ENCODE data around the gene GINS1.

GINS1 gene

GRCh38 chr20:25484911-25485511 lies 77.5 kb downstream of the GINS1 start:
- TF ChIP-seq, protein P1, sequence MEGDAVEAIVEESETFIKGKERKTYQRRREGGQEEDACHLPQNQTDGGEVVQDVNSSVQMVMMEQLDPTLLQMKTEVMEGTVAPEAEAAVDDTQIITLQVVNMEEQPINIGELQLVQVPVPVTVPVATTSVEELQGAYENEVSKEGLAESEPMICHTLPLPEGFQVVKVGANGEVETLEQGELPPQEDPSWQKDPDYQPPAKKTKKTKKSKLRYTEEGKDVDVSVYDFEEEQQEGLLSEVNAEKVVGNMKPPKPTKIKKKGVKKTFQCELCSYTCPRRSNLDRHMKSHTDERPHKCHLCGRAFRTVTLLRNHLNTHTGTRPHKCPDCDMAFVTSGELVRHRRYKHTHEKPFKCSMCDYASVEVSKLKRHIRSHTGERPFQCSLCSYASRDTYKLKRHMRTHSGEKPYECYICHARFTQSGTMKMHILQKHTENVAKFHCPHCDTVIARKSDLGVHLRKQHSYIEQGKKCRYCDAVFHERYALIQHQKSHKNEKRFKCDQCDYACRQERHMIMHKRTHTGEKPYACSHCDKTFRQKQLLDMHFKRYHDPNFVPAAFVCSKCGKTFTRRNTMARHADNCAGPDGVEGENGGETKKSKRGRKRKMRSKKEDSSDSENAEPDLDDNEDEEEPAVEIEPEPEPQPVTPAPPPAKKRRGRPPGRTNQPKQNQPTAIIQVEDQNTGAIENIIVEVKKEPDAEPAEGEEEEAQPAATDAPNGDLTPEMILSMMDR (IDR thresholded peaks at IDR 0.05) = no peak
- no peak for TF ChIP-seq ZFX (IDR thresholded peaks at IDR 0.05; ENCODE audit: borderline replicate concordance)
- H3K27ac ChIP-seq = no peak overlapping the region

GRCh38 chr20:25485872-25486271 lies 78.4 kb downstream of the GINS1 start:
- TF ChIP-seq, protein P1 (IDR thresholded peaks at IDR 0.05) = no peak
- no peak for TF ChIP-seq ZFX (IDR thresholded peaks at IDR 0.05; ENCODE audit: borderline replicate concordance)
- no peak overlapping the region for H3K27ac ChIP-seq

DNA sequence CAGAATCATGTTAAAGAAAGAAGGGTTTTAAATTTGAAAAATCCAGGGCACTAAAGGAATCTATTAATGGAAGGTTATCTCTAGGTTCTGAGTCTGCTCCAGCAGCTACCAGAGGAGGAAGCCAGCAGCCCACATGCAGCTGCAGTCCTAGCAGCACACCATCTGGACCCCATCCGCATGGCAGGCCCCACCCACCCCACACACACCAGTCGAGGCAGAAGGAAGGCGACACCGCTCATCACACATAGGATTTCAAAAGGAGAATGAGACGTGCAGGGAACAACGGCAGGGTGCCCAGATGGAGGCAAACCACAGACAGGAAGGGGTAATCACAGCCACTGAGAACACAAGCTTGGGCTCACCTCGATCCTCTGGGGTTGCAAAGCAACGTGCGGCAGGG lies 78.9 kb downstream of the GINS1 start:
- TF ChIP-seq, protein P1 (IDR thresholded peaks at IDR 0.05) = no peak
- TF ChIP-seq ZFX (IDR thresholded peaks at IDR 0.05; ENCODE audit: borderline replicate concordance) = no peak
- no peak overlapping the region for H3K27ac ChIP-seq

- TF ChIP-seq ZFX (IDR thresholded peaks at IDR 0.05; ENCODE audit: borderline replicate concordance) = no peak
- TF ChIP-seq, protein P1 (IDR thresholded peaks at IDR 0.05) = no peak
- H3K27ac ChIP-seq = no peak overlapping the region
Observed at GRCh38 chr20:25487306-25487705, 79.8 kb downstream of the GINS1 start.

DNA sequence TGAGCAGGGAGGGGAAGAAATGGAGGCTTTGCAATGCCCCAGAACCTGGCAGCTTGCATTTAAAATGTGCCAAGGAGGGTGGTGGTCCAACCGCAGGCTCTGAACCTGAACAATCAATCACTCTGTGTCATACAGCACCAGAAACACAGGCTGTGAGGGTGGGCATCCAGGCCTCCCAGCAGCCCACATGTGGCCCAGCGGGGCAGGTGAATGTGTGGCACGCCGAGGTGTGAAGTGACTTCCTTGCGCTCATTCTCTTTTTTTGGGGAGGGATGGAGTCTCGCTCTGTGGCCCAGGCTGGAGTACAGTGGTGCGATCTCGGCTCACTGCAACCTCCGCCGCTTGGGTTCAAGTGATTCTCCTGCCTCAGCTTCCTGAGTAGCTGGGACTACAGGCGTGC lies 80.5 kb downstream of the GINS1 start:
- TF ChIP-seq ZFX (IDR thresholded peaks at IDR 0.05; ENCODE audit: borderline replicate concordance) = no peak
- TF ChIP-seq, protein P1 (IDR thresholded peaks at IDR 0.05) = no peak
- no peak overlapping the region for H3K27ac ChIP-seq

DNA sequence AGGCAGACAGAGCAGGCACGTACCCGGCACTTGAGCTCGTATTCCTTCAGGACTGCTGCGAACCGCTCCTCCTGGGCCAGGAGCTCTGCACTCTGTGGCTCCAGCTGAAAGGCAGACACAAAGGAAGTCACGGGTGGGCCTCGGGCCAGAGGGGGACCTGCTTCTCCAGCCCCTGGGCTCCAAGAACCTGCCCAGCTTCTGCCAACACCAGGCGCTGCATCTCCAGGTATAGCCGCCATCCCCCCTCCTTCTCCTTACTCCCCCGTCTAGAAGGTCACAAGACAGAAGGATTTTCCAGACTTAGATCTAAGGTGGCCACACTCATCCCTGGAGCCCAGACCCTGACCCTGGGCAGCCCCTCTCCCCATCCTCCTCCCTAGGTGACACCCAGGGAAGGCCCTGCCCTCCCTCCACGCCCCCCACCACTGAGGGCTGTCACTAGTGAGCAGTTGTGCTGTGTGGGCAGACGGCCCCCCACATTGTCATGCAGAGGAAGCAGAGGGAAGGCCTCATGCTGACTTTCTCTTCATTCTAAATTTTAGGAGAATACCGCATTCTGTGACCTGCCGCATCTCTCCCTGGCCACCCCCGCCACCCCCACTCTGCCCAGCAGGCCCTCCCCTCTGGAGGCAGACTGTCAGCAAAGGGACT lies 81.9 kb downstream of the GINS1 start:
- no peak overlapping the region for H3K27ac ChIP-seq
- no peak for TF ChIP-seq ZFX (IDR thresholded peaks at IDR 0.05; ENCODE audit: borderline replicate concordance)
- TF ChIP-seq, protein P1 (IDR thresholded peaks at IDR 0.05) = no peak

- no peak overlapping the region for H3K27ac ChIP-seq
- TF ChIP-seq ZFX (IDR thresholded peaks at IDR 0.05; ENCODE audit: borderline replicate concordance) = no peak
- TF ChIP-seq, protein P1 (IDR thresholded peaks at IDR 0.05) = no peak
Observed at GRCh38 chr20:25490656-25491445, 83.4 kb downstream of the GINS1 start.

Data from 22Rv1 (cell line).